H1 (cell line): Measurements from ENCODE around the gene TMEM151B. TPM values are rescaled to one million over a fixed set of nuclear protein-coding genes. Genes with fewer than 3 reads are reported as not detected.

ENCODE experiments used
- ASH2L ChIP-seq: fragments of 200-600, 300-600 bp; sonication (generic); IDR thresholded peaks from one replicate; pipeline ENCODE4 v1.7.1; 2017; ENCODE audit warnings: low read length
- CEBPB ChIP-seq: IDR thresholded peaks from 2 replicates; pipeline ENCODE4 v1.6.1; 2012; ENCODE audit warnings: low read depth, low read length
- E2F6 ChIP-seq: IDR thresholded peaks from 2 replicates; pipeline ENCODE4 v1.6.1; 2012; ENCODE audit warnings: inconsistent platforms
- EP300 ChIP-seq, 2 experiments: IDR thresholded peaks; 1 replicate in 1 of 2; 2 replicates in 1 of 2; pipeline ENCODE4 v1.6.1; 2011 to 2012; ENCODE audit warnings: low read depth in 2 of 2, low read length in 2 of 2, mild to moderate bottlenecking in 2 of 2, borderline replicate concordance in 1 of 2, inconsistent platforms in 1 of 2, moderate library complexity in 1 of 2
- EZH2 ChIP-seq: fragments of 200-600 bp; sonication (generic); IDR thresholded peaks from 2 replicates; pipeline ENCODE4 v1.7.1; 2012; ENCODE audit warnings: low read depth, mild to moderate bottlenecking, moderate library complexity, low read length, inconsistent platforms; ENCODE audit not compliant: severe bottlenecking
- GTF2F1 ChIP-seq: IDR thresholded peaks from 2 replicates; pipeline ENCODE4 v1.6.1; 2012; ENCODE audit warnings: low read depth, low read length, improper control_type of control experiment, borderline replicate concordance
- KDM5A ChIP-seq: fragments of 200-600 bp; IDR thresholded peaks from 2 replicates; pipeline ENCODE4 v1.7.1; 2012; ENCODE audit warnings: mild to moderate bottlenecking, low read length, inconsistent platforms, mixed read lengths
- NANOG ChIP-seq: IDR thresholded peaks from 2 replicates; pipeline ENCODE4 v1.6.1; 2011; ENCODE audit warnings: low read length, low read depth, mild to moderate bottlenecking, inconsistent platforms; ENCODE audit not compliant: insufficient read depth, poor library complexity, severe bottlenecking
- POLR2A ChIP-seq, 2 experiments: IDR thresholded peaks; 1 replicate in 1 of 2; 2 replicates in 1 of 2; pipeline ENCODE4 v1.6.1; 2011; ENCODE audit warnings: low read depth in 2 of 2, low read length in 2 of 2, mild to moderate bottlenecking in 2 of 2; ENCODE audit errors: control extremely low read depth in 1 of 2
- SP2 ChIP-seq: IDR thresholded peaks from 2 replicates; pipeline ENCODE4 v1.6.1; 2012; ENCODE audit warnings: mild to moderate bottlenecking, low read length, inconsistent platforms
- TAF7 ChIP-seq: optimal IDR thresholded peaks from 2 replicates; pipeline ENCODE3; 2011; ENCODE audit warnings: low read depth, mild to moderate bottlenecking, inconsistent platforms, low read length, moderate library complexity, borderline replicate concordance
- polyA plus RNA-seq, 7 experiments: library from polyadenylated mRNA; depleted of rRNA in 3 of 7; stranded (reverse) in 5 of 7; unstranded in 2 of 7; fragments of >200 nt in 5 of 7; fragments of 200-250 nt in 2 of 7; gene quantifications; 1 replicate in 5 of 7; 2 replicates in 1 of 7; 4 replicates in 1 of 7; pipeline versions ENCODE4 v1.2.1 to v1.2.3, GENCODE V29; 2011 to 2013; ENCODE audit warnings: missing spikeins in 2 of 7, mixed read lengths in 2 of 7
- total RNA-seq: library from RNA; stranded (reverse); fragmentation: NEBNext Ultra II Directional; extraction: Animal tissue kit (Norgen Biotek cat#: 25700); gene quantifications from 2 replicates; pipeline ENCODE4 v1.2.1, GENCODE V29; 2021

Gene TMEM151B
- total and polyA plus RNA-seq, 2 of the 8 experiments (the other 6 are each of a cell fraction or from before 2014, with no cell fraction given) = 8.0 to 15.5 TPM

GRCh38 chr6:44237813-44238433, 32.3 kb upstream of the TMEM151B start (continued):
- TF ChIP-seq E2F6 (no peak), KDM5A (no peak), SP2 (no peak), CEBPB (no peak), GTF2F1 (no peak), NANOG (no peak), POLR2A (IDR thresholded peaks at IDR 0.05; ENCODE audit: control extremely low read depth in 1 of 2, low read depth in 2 of 2, low read length in 2 of 2) (peak in 1 of 2 experiments; percentile 68; a peak in 2 of 3 replicates), EZH2 (no peak), EP300 (IDR thresholded peaks at IDR 0.05; ENCODE audit: borderline replicate concordance in 1 of 2, low read depth in 2 of 2, low read length in 2 of 2) (peak in 1 of 2 experiments; percentile 33; a peak in 1 of 3 replicates), TAF7 (peak; percentile 52), ASH2L (peak; percentile 76)
